Hepatocyte (in vitro differentiated cells): ENCODE data around the gene RAB11FIP4. TPM values are rescaled to one million over a fixed set of nuclear protein-coding genes. Genes with fewer than 3 reads are reported as not detected.

Experiments used
- DNase-seq: peaks from one replicate; pipeline ENCODE4 v3.0.0-alpha.2; 2016; ENCODE audit warnings: low spot score
- H2AFZ ChIP-seq: fragments of 200-600 bp; sonication (generic); 2 replicates; pipeline ENCODE4 v1.6.0; 2016; ENCODE audit warnings: antibody characterized with exemption, mild to moderate bottlenecking
- H3K27ac ChIP-seq: fragments of 200-600 bp; sonication (generic); 2 replicates; pipeline ENCODE4 v1.5.1; 2016; ENCODE audit warnings: mild to moderate bottlenecking
- H3K27me3 ChIP-seq: fragments of 200-600 bp; sonication (generic); 2 replicates; pipeline ENCODE4 v1.6.1; 2016
- H3K36me3 ChIP-seq: fragments of 200-600 bp; sonication (generic); replicated peaks from 2 replicates; pipeline ENCODE4 v1.5.1; 2016; ENCODE audit warnings: low read depth; ENCODE audit not compliant: insufficient read depth
- H3K4me1 ChIP-seq: fragments of 200-600 bp; sonication (generic); 2 replicates; pipeline ENCODE4 v1.5.1; 2016; ENCODE audit warnings: mild to moderate bottlenecking, moderate library complexity; ENCODE audit not compliant: insufficient read depth
- H3K4me2 ChIP-seq: fragments of 200-600 bp; sonication (generic); 2 replicates; pipeline ENCODE4 v1.6.0; 2016
- H3K4me3 ChIP-seq: fragments of 200-600 bp; sonication (generic); 2 replicates; pipeline ENCODE4 v1.5.1; 2016; ENCODE audit warnings: mild to moderate bottlenecking
- H3K79me2 ChIP-seq: fragments of 200-600 bp; sonication (generic); 2 replicates; pipeline ENCODE4 v1.6.0; 2017; ENCODE audit warnings: mild to moderate bottlenecking
- H3K9me2 ChIP-seq: fragments of 200-600 bp; sonication (generic); replicated peaks from 2 replicates; pipeline ENCODE4 v1.6.0; 2017; ENCODE audit warnings: mild to moderate bottlenecking; ENCODE audit not compliant: insufficient read depth
- H3K9me3 ChIP-seq: fragments of 200-600 bp; sonication (generic); 2 replicates; pipeline ENCODE4 v1.5.1; 2016; ENCODE audit warnings: low read depth, mild to moderate bottlenecking
- H4K20me1 ChIP-seq: fragments of 200-600 bp; sonication (generic); 2 replicates; pipeline ENCODE4 v1.6.0; 2016; ENCODE audit warnings: mild to moderate bottlenecking; ENCODE audit not compliant: insufficient read depth, poor library complexity, severe bottlenecking
- CTCF ChIP-seq: fragments of 200-600 bp; sonication (generic); IDR thresholded peaks from 2 replicates; pipeline ENCODE4 v1.5.1; 2016; ENCODE audit warnings: antibody characterized with exemption, mild to moderate bottlenecking; ENCODE audit not compliant: poor library complexity
- EZH2 ChIP-seq: fragments of 200-600 bp; sonication (generic); IDR thresholded peaks from 2 replicates; pipeline ENCODE4 v1.6.1; 2016; ENCODE audit warnings: antibody characterized with exemption, mild to moderate bottlenecking, borderline replicate concordance
- EZH2phosphoT487 ChIP-seq: fragments of 200-600 bp; sonication (generic); IDR thresholded peaks from one replicate; pipeline ENCODE4 v1.6.1; 2018; ENCODE audit warnings: antibody characterized with exemption, mild to moderate bottlenecking, low read depth, moderate library complexity; ENCODE audit not compliant: unreplicated experiment, severe bottlenecking
- WGBS: methylation state at CpG from one replicate; pipeline ENCODE4 v1.1.6; 2016; ENCODE audit warnings: low lambda C conversion rate; ENCODE audit errors: missing lambda C conversion rate; 5-methylcytosine and 5-hydroxymethylcytosine counted together
- polyA plus RNA-seq: library from polyadenylated mRNA; unstranded; fragments of >200 nt; fragmentation: Nextera tagmentation; extraction: Ambion mirVana; gene quantifications from 2 replicates; pipeline ENCODE4 v1.2.1, GENCODE V29; 2016
- total RNA-seq: library from RNA; depleted of rRNA; stranded (reverse); fragments of >200 nt; gene quantifications from 2 replicates; pipeline ENCODE4 v1.2.3, GENCODE V29; 2014

Gene RAB11FIP4
- total and polyA plus RNA-seq, 2 experiments from 2014 or later: 25.8 to 35.6 TPM

- no peak overlapping the region for H2AFZ ChIP-seq
- no peak for DNase-seq
- H3K4me2 ChIP-seq: no peak overlapping the region
- no peaks in the 10 kb centered on the region for H3K9me3 ChIP-seq
- TF ChIP-seq CTCF (no peak), EZH2 (no peak), EZH2phosphoT487 (no peak)
- H3K9me2 ChIP-seq: no peaks in the 10 kb centered on the region
- no peaks in the 10 kb centered on the region for H3K27me3 ChIP-seq
- peaks cover 8% of the 10 kb centered on the region for H4K20me1 ChIP-seq
- H3K79me2 ChIP-seq: peaks cover 38% of the 10 kb centered on the region
- H3K4me3 ChIP-seq: no peak overlapping the region
- 92% methylated on average over 8 of the region's 8 CpGs for WGBS
- H3K36me3 ChIP-seq: no peaks in the 10 kb centered on the region
- H3K4me1 ChIP-seq: no peaks in the 10 kb centered on the region
- no peak overlapping the region for H3K27ac ChIP-seq
These were observed 123.8 kb downstream of the RAB11FIP4 start for GRCh38 chr17:31515267-31515666.

- H3K4me2 ChIP-seq: no peak overlapping the region
- no peak overlapping the region for H3K4me3 ChIP-seq
- no peaks in the 10 kb centered on the region for H3K36me3 ChIP-seq
- peak; percentile 41 for TF ChIP-seq CTCF
- TF ChIP-seq EZH2: no peak
- TF ChIP-seq EZH2phosphoT487: no peak
- H4K20me1 ChIP-seq: peaks cover 2% of the 10 kb centered on the region
- H3K79me2 ChIP-seq: peaks cover 23% of the 10 kb centered on the region
- DNase-seq: no peak
- H2AFZ ChIP-seq: no peak overlapping the region
- WGBS: 58% methylated on average over 10 of the region's 11 CpGs
- no peaks in the 10 kb centered on the region for H3K9me3 ChIP-seq
- H3K27me3 ChIP-seq: no peaks in the 10 kb centered on the region
- no peak overlapping the region for H3K27ac ChIP-seq
- no peaks in the 10 kb centered on the region for H3K4me1 ChIP-seq
- H3K9me2 ChIP-seq: no peaks in the 10 kb centered on the region
These were observed 126.0 kb downstream of the RAB11FIP4 start for GRCh38 chr17:31517524-31517923.

- H3K36me3 ChIP-seq: no peaks in the 10 kb centered on the region
- H3K27me3 ChIP-seq: no peaks in the 10 kb centered on the region
- H2AFZ ChIP-seq: no peak overlapping the region
- no peaks in the 10 kb centered on the region for H3K9me2 ChIP-seq
- H3K9me3 ChIP-seq: no peaks in the 10 kb centered on the region
- H4K20me1 ChIP-seq: peaks cover 2% of the 10 kb centered on the region
- H3K27ac ChIP-seq: no peak overlapping the region
- peaks cover 18% of the 10 kb centered on the region for H3K79me2 ChIP-seq
- H3K4me1 ChIP-seq: no peaks in the 10 kb centered on the region
- no peak overlapping the region for H3K4me3 ChIP-seq
- H3K4me2 ChIP-seq: no peak overlapping the region
- WGBS: 96% methylated on average over 4 of the region's 4 CpGs
- no peak for TF ChIP-seq EZH2phosphoT487
- no peak for TF ChIP-seq CTCF
- no peak for TF ChIP-seq EZH2
- no peak for DNase-seq
These were observed 127.0 kb downstream of the RAB11FIP4 start for GRCh38 chr17:31518478-31518877.
